ENCODE measurements around the gene ARL15.

- TF ChIP-seq GATA2 (IDR thresholded peaks at IDR 0.05; ENCODE audit: low read depth, low read length) (no peak), GATA3 (IDR thresholded peaks at IDR 0.05; ENCODE audit: low read depth, low read length) (no peak)
Measured at GRCh38 chr5:54093081-54093492, 217.3 kb downstream of the ARL15 start.

Measured in SH-SY5Y (cell line).